ENCODE data around the gene TCN2.

DNA sequence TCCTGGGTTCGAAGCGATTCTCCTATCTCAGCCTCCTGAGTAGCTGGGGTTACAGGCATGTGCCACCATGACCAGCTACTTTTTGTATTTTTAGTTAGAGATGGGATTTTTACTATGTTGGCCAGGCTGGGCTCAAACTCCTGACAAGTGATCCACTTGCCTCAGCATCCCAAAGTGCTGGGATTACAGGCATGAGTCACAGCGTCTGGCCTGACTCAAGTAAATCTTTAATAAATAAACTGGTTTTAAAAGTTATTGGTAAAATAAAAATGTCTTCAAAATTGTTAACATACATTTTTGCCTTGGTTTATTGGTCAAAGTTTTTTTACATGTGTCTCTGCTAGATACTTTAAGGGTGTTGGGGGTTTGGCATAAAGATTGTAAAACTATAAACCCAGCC is 8.0 kb upstream of the TCN2 start:
- TF ChIP-seq, protein P1, sequence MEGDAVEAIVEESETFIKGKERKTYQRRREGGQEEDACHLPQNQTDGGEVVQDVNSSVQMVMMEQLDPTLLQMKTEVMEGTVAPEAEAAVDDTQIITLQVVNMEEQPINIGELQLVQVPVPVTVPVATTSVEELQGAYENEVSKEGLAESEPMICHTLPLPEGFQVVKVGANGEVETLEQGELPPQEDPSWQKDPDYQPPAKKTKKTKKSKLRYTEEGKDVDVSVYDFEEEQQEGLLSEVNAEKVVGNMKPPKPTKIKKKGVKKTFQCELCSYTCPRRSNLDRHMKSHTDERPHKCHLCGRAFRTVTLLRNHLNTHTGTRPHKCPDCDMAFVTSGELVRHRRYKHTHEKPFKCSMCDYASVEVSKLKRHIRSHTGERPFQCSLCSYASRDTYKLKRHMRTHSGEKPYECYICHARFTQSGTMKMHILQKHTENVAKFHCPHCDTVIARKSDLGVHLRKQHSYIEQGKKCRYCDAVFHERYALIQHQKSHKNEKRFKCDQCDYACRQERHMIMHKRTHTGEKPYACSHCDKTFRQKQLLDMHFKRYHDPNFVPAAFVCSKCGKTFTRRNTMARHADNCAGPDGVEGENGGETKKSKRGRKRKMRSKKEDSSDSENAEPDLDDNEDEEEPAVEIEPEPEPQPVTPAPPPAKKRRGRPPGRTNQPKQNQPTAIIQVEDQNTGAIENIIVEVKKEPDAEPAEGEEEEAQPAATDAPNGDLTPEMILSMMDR (IDR thresholded peaks at IDR 0.05), result no peak
- TF ChIP-seq SIN3A (IDR thresholded peaks at IDR 0.05; ENCODE audit: borderline replicate concordance, insufficient read depth, low read depth, low read length) (no peak), POLR2AphosphoS5 (IDR thresholded peaks at IDR 0.05; ENCODE audit: low read depth, low read length) (no peak)
- TF ChIP-seq, protein P2, sequence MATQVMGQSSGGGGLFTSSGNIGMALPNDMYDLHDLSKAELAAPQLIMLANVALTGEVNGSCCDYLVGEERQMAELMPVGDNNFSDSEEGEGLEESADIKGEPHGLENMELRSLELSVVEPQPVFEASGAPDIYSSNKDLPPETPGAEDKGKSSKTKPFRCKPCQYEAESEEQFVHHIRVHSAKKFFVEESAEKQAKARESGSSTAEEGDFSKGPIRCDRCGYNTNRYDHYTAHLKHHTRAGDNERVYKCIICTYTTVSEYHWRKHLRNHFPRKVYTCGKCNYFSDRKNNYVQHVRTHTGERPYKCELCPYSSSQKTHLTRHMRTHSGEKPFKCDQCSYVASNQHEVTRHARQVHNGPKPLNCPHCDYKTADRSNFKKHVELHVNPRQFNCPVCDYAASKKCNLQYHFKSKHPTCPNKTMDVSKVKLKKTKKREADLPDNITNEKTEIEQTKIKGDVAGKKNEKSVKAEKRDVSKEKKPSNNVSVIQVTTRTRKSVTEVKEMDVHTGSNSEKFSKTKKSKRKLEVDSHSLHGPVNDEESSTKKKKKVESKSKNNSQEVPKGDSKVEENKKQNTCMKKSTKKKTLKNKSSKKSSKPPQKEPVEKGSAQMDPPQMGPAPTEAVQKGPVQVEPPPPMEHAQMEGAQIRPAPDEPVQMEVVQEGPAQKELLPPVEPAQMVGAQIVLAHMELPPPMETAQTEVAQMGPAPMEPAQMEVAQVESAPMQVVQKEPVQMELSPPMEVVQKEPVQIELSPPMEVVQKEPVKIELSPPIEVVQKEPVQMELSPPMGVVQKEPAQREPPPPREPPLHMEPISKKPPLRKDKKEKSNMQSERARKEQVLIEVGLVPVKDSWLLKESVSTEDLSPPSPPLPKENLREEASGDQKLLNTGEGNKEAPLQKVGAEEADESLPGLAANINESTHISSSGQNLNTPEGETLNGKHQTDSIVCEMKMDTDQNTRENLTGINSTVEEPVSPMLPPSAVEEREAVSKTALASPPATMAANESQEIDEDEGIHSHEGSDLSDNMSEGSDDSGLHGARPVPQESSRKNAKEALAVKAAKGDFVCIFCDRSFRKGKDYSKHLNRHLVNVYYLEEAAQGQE (IDR thresholded peaks at IDR 0.05; ENCODE audit: insufficient read depth in 1 of 2, low read depth in 2 of 2, low read length in 1 of 2), result no peak
